GM13976 (cell line): Measurements from ENCODE around the gene GAL3ST3.

Experiments
- DNase-seq: peaks from one replicate; pipeline ENCODE4 v3.0.0; 2012; ENCODE audit warnings: low spot score
- CTCF ChIP-seq: IDR thresholded peaks from 2 replicates; pipeline ENCODE4 v1.5.1; 2012; ENCODE audit warnings: borderline replicate concordance, mild to moderate bottlenecking; ENCODE audit not compliant: insufficient read depth; ENCODE audit errors: extremely low read depth, missing control alignments, control extremely low read depth
- in situ Hi-C: fragments of 300-500 bp; cut with MboI; formaldehyde crosslinking; loops from one replicate; pipeline ENCODE4 v1.12.0; 2022; ENCODE audit warnings: low sequenced_read_pairs, mixed read lengths, inconsistent platforms; ENCODE audit not compliant: unreplicated experiment

GAL3ST3 gene

GRCh38 chr11:66063900-66064299, 14.9 kb upstream of the GAL3ST3 start:
- in situ Hi-C loops, result no loop called here
- TF ChIP-seq CTCF, result no peak

DNA sequence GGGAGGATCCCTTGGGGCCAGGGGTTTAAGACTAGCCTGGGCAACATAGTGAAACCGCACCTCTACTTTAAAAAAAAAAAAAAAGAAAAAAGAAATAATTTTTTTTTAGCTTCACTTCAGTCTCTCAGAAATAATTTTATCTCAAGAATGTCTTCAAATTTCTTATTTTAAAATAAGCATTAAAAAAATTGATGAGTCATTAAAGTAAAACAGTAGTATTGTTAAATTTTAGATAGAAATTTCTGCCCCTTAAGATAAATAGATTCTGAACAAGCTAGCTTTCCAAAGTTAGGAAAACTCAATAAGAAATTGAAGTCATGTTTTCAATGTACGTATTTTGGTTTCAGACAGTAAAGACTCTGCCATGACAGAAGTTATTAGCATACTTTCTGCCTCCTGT, 13.4 kb upstream of the GAL3ST3 start:
- DNase-seq, result no peak
- in situ Hi-C loops, result no loop called here
- no peak for TF ChIP-seq CTCF

More at GRCh38 chr11:66063900-66064299, 14.9 kb upstream of the GAL3ST3 start:
- DNase-seq, result no peak

DNA sequence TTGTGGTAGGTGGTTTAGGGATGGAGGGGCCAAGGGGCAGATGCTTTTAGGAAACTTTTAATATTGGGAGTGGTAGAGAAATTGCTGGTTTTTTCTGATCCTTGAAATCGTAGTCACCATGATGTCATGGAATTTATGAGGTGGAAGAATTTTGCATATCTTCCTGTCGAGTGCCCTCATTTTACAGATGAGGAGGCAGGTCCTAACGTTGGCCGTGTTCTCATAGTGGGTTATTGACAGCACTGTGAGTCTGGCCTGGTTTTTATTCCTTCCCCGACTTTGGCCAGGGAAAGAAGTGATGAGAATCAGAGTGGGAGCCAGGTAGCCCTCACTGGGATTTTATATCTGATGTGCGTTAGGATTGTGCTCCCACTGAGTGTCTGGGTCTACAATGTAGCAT, 12.3 kb upstream of the GAL3ST3 start:
- TF ChIP-seq CTCF, result no peak

GRCh38 chr11:66059966-66060680, 11.2 kb upstream of the GAL3ST3 start:
- no peak for TF ChIP-seq CTCF
- no peak for DNase-seq
- in situ Hi-C loops, result no loop called here

More for the DNA sequence above, 12.3 kb upstream of the GAL3ST3 start:
- no peak for DNase-seq
- in situ Hi-C loops, result no loop called here

DNA sequence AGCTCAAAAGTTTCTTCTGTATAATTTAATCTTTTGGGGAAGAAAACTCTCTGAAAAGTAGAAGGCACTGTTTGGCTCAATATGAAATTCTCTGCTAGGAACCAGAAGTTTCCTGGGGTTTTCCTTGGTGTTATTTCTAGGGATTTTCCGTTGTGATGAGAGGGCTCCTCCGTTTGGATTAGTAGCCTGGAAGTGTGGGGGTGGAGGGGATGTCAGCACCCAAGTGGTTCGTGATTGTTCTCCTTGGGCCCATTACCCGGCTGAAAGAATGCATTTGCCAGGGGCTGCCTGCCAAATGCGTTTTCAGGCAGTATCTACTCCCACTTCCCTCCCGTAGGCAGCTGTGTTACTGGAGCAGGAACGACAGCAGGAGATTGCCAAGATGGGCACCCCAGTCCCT, 7.5 kb upstream of the GAL3ST3 start:
- no peak for DNase-seq
- in situ Hi-C loops, result no loop called here

DNA sequence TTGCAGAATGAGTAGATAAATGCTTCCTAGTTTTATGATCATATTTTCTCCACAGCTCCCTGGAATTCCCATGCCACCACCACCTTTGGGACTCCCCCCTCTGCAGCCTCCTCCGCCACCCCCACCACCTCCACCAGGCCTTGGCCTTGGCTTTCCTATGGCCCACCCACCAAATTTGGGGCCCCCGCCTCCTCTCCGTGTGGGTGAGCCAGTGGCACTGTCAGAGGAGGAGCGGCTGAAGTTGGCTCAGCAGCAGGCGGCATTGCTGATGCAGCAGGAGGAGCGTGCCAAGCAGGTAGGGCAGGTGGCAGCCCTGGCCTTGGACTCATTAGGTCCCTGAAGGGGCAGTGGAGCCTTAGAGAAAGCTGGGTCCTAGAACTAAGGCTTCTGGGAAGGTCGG, 6.1 kb upstream of the GAL3ST3 start:
- TF ChIP-seq CTCF, result no peak
- in situ Hi-C loops, result no loop called here
- no peak for DNase-seq

More for the DNA sequence above, 7.5 kb upstream of the GAL3ST3 start:
- TF ChIP-seq CTCF, result no peak
